NCI-H526 (cell line): ENCODE results near the gene PIM3.

ENCODE experiments used
- DNase-seq, 2 experiments: peaks; one replicate each; lab custom pipeline; 2025; lab: John Stamatoyannopoulos, UW

Gene PIM3

GRCh38 chr22:49928555-49929210, 31.9 kb upstream of the PIM3 start:
- no peak for DNase-seq

GRCh38 chr22:49929211-49929979, 31.2 kb upstream of the PIM3 start:
- peak in 1 of 2 experiments; percentile 60 for DNase-seq

- no peak for DNase-seq
Measured at GRCh38 chr22:49929994-49930575, 30.5 kb upstream of the PIM3 start.

- DNase-seq, result peak; percentile 13 to 61
Measured at GRCh38 chr22:49930596-49931412, 29.8 kb upstream of the PIM3 start.

GRCh38 chr22:49933236-49934159, 27.1 kb upstream of the PIM3 start:
- DNase-seq, result no peak

GRCh38 chr22:49934160-49934890, 26.2 kb upstream of the PIM3 start:
- no peak for DNase-seq

GRCh38 chr22:49934891-49935557, 25.5 kb upstream of the PIM3 start:
- peak in 1 of 2 experiments; percentile 23 for DNase-seq

- no peak for DNase-seq
Measured at GRCh38 chr22:49935561-49935960, 25.0 kb upstream of the PIM3 start.

- peak in 1 of 2 experiments; percentile 48 for DNase-seq
Measured at GRCh38 chr22:49936018-49936972, 24.3 kb upstream of the PIM3 start.

- peak in 1 of 2 experiments; percentile 22 for DNase-seq
Measured at GRCh38 chr22:49936973-49937757, 23.4 kb upstream of the PIM3 start.

- no peak for DNase-seq
Measured at GRCh38 chr22:49937758-49938564, 22.6 kb upstream of the PIM3 start.

- DNase-seq, result no peak
Measured at GRCh38 chr22:49938565-49939136, 21.9 kb upstream of the PIM3 start.

GRCh38 chr22:49941507-49942316, 18.9 kb upstream of the PIM3 start:
- DNase-seq, result no peak

- peak in 1 of 2 experiments; percentile 22 for DNase-seq
Measured at GRCh38 chr22:49942565-49943404, 17.8 kb upstream of the PIM3 start.

- DNase-seq, result no peak
Measured at GRCh38 chr22:49943405-49943765, 17.2 kb upstream of the PIM3 start.
